ENCODE data around the gene FAM227B.

FAM227B gene

GRCh38 chr15:49306551-49306950, 314.1 kb downstream of the FAM227B start:
- in situ Hi-C loops (cut with HindIII; ENCODE audit: low sequenced_read_pairs) = no loop called here

- in situ Hi-C loops (cut with HindIII; ENCODE audit: low sequenced_read_pairs) = no loop called here
Observed at GRCh38 chr15:49303003-49303402, 317.6 kb downstream of the FAM227B start.

GRCh38 chr15:49301562-49301961, 319.1 kb downstream of the FAM227B start:
- in situ Hi-C loops (cut with HindIII; ENCODE audit: low sequenced_read_pairs) = no loop called here

- in situ Hi-C loops (cut with HindIII; ENCODE audit: low sequenced_read_pairs) = no loop called here
Observed at GRCh38 chr15:49300856-49301255, 319.8 kb downstream of the FAM227B start.

GRCh38 chr15:49297584-49297983, 323.0 kb downstream of the FAM227B start:
- in situ Hi-C loops (cut with HindIII; ENCODE audit: low sequenced_read_pairs) = no loop called here

GRCh38 chr15:49296258-49296657, 324.4 kb downstream of the FAM227B start:
- in situ Hi-C loops (cut with HindIII; ENCODE audit: low sequenced_read_pairs) = no loop called here

GRCh38 chr15:49293941-49294340, 326.7 kb downstream of the FAM227B start:
- in situ Hi-C loops (cut with HindIII; ENCODE audit: low sequenced_read_pairs) = no loop called here

GRCh38 chr15:49290191-49290590, 330.4 kb downstream of the FAM227B start:
- in situ Hi-C loops (cut with HindIII; ENCODE audit: low sequenced_read_pairs) = no loop called here

- in situ Hi-C loops (cut with HindIII; ENCODE audit: low sequenced_read_pairs) = no loop called here
Observed at GRCh38 chr15:49288391-49288790, 332.2 kb downstream of the FAM227B start.

- in situ Hi-C loops (cut with HindIII; ENCODE audit: low sequenced_read_pairs) = no loop called here
Observed at GRCh38 chr15:49287481-49287880, 333.1 kb downstream of the FAM227B start.

GRCh38 chr15:49286649-49287404, 333.8 kb downstream of the FAM227B start:
- in situ Hi-C loops (cut with HindIII; ENCODE audit: low sequenced_read_pairs) = no loop called here

- in situ Hi-C loops (cut with HindIII; ENCODE audit: low sequenced_read_pairs) = no loop called here
Observed at GRCh38 chr15:49282366-49282765, 338.3 kb downstream of the FAM227B start.

- in situ Hi-C loops (cut with HindIII; ENCODE audit: low sequenced_read_pairs) = no loop called here
Observed at GRCh38 chr15:49279521-49280456, 340.8 kb downstream of the FAM227B start.

GRCh38 chr15:49278751-49279150, 341.9 kb downstream of the FAM227B start:
- in situ Hi-C loops (cut with HindIII; ENCODE audit: low sequenced_read_pairs) = no loop called here

All from DLD1 (cell line).